Mammary epithelial cell (primary cell): ENCODE measurements around the gene ARHGEF28.

ENCODE experiments used
- CTCF ChIP-seq, 2 donors: IDR thresholded peaks in 1 of 2; conservative IDR thresholded peaks in 1 of 2; 2 replicates each; pipeline ENCODE4 v1.5.1; 2011 to 2012; ENCODE audit warnings: inconsistent platforms in 2 of 2, low read length in 2 of 2, mild to moderate bottlenecking in 2 of 2, control low read depth in 1 of 2, low read depth in 1 of 2; ENCODE audit not compliant: insufficient read depth in 1 of 2; ENCODE audit errors: extremely low read depth in 1 of 2
- EZH2 ChIP-seq: IDR thresholded peaks from 2 replicates; pipeline ENCODE4 v1.6.1; 2012; ENCODE audit warnings: low read length, inconsistent platforms, borderline replicate concordance

GRCh38 chr5:73630765-73631164 lies 4.8 kb downstream of the ARHGEF28 start:
- TF ChIP-seq CTCF (conservative IDR thresholded peaks at IDR 0.05 in 1 of 2, IDR thresholded peaks at IDR 0.05 in 1 of 2; ENCODE audit: extremely low read depth in 1 of 2, insufficient read depth in 1 of 2, low read depth in 1 of 2, low read length in 2 of 2): no peak
- no peak for TF ChIP-seq EZH2
